ENCODE results near the gene SLC9A8.

- TF ChIP-seq EZH2 (IDR thresholded peaks at IDR 0.05; ENCODE audit: low read depth): no peak
- no peak for TF ChIP-seq CTCF (conservative IDR thresholded peaks at IDR 0.05)
These were observed 47.3 kb upstream of the SLC9A8 start for GRCh38 chr20:49765413-49765736.
